Activated CD8-positive, alpha-beta memory T cell treated with anti-CD3 and anti-CD28 coated beads, Interleukin-2, amount 50 U/mL, for 1 hour (primary cell): Measurements from ENCODE around the gene OCIAD2.
"Not testable (repeated sequence)": the region's sequence is repeated elsewhere in the genome, so short reads cannot be mapped to it uniquely, and the experiment has no call there.

Experiments
- DNase-seq: peaks from one replicate; pipeline ENCODE4 v3.0.0-alpha.2; 2020; ENCODE audit errors: extremely low read depth

OCIAD2 gene

DNA sequence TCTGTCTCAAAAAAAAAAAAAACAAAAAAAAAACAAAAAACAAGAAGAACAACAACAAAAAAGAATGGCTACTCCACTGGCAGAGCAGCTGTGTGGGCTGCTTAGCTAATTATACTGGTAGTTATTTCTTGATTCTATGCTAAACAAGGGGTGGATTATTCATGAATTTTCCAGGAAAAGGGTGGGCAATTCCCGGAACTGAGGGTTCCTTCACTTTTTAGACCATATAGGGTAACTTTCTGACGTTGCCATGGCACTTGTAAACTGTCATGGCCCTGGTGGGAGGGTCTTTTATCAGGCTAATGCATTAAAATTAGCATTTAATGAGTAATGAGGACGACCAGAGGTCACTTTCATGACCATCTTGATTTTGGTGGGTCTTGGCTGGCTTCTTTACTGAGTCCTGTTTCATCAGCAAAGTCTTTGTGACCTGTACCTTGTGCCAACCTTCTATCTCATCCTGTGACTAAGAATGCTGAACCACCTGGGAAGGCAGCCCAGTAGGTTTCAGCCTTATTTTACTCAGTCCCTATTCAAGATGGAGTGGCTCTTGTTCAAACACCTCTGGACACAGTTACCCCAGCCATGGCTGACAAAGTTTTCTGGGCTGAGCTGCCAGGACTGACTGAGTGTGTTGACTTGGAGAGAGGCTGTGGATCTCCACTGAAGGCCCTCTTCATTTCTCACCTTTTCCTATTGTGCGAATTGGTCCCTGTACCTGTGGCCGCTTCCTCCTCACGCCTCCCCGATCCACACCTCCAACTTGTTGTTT is 1.3 kb upstream of the OCIAD2 start:
- no peak for DNase-seq

DNA sequence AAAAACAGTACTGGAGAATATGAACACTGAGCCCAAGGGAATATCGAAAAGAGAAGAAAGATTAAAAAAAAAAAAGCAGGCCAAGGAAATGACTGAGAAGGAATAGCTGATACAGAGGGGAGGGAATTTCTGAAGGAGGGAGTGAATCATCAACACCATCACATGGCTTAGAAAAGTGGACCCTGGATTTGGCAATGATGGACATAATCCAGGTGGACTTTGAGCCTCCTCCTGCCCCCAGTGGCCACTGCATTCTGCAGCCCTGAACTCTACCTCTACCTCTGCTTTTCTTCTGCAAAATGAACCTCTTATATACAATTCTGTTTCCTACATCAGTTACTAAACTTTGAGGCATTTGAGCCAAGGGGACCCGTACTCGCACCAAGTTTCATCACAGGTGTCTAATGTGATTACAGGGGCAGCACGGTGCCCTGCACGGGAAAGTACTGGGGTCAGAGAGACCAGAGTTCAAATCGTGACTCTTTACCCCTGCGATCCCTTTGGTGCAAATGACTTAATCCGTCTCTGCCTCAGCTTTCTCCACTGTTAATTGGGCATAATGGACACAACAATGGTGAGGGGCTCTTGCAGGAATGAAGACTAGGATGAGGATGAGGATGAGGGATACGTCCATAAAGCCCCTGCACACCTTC is 1.1 kb downstream of the OCIAD2 start:
- DNase-seq = no peak

GRCh38 chr4:48904541-48905142 is 1.9 kb downstream of the OCIAD2 start:
- DNase-seq = no peak

- no peak for DNase-seq
Observed at GRCh38 chr4:48904101-48904500, 2.5 kb downstream of the OCIAD2 start.

- no peak for DNase-seq
Observed at GRCh38 chr4:48902266-48902665, 4.3 kb downstream of the OCIAD2 start.

- DNase-seq = no peak
Observed at GRCh38 chr4:48901196-48901595, 5.4 kb downstream of the OCIAD2 start.

- DNase-seq = no peak
Observed at GRCh38 chr4:48899950-48900349, 6.6 kb downstream of the OCIAD2 start.

GRCh38 chr4:48899432-48899749 is 7.2 kb downstream of the OCIAD2 start:
- no peak for DNase-seq

- DNase-seq = no peak
Observed at GRCh38 chr4:48898733-48899431, 7.7 kb downstream of the OCIAD2 start.

GRCh38 chr4:48896845-48897244 is 9.7 kb downstream of the OCIAD2 start:
- DNase-seq = no peak

DNA sequence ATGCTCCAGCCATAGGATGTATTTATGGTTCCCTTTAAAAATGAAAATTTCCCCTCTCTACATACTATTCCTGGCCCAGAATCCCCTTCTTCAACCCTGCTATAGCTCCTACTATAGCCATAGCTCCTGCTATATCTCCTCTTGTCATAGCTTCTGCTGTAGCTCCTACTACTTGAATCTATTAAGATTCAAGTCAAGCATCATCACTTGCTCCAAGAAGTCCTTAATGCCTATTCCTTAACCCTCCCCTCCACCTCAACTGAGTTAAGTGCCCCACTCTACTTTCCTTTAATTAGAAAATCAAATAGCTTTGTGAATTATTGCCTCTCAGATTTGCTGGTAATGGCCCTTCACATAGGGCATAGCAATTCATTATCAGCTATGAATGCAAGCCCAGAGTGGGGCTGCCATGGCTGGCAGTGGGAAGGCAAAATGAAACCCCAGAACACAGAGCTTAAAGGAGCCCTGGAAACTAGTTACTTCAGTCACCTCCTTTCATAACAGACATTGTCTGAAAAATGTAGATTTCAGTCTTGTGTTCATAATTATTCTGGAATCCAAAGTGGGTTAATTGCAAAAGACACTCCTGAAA is 15.4 kb downstream of the OCIAD2 start:
- no peak for DNase-seq

GRCh38 chr4:48889750-48890149 is 16.8 kb downstream of the OCIAD2 start:
- not testable (repeated sequence) for DNase-seq

DNA sequence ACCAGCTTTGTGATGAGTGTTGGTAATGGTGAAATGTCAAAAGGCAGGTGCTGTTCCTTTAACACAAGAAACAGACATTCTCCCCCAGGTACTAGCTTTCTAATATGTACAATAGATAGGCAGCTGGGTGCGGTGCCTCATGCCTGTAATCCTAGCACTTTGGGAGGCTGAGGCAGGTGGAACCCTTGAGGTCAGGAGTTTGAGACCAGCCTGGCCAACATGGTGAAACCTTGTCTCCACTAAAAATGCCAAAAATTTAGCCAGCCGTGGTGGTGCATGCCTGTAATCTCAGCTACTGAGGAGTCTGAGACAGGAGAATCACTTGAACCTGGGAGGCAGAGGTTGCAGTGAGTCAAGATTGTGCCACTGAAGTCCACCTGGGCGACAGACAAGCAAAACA is 24.9 kb downstream of the OCIAD2 start:
- not testable (repeated sequence) for DNase-seq

GRCh38 chr4:48879561-48880442 is 26.8 kb downstream of the OCIAD2 start:
- DNase-seq = no peak

- DNase-seq = no peak
Observed at GRCh38 chr4:48877827-48878535, 28.6 kb downstream of the OCIAD2 start.

GRCh38 chr4:48864696-48865095 is 41.9 kb downstream of the OCIAD2 start:
- not testable (repeated sequence) for DNase-seq

DNA sequence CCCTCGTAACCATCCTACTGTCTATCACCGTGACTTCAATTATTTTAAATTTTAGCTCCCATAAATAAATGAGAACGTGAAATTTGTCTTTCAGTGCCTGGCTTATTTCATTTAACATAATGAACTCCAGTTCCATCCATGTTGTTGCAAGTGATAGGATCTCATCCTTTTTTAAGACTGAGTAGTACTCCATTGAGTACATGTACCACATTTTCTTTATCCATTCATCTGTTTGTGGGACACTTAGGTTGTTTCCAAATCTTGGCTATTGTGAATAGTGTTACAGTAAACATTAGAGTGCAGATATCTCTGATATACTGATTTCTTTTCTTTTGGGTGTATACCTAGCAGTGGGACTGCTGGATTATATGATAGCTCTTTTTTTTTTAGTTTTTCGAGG is 42.8 kb downstream of the OCIAD2 start:
- DNase-seq = no peak

DNA sequence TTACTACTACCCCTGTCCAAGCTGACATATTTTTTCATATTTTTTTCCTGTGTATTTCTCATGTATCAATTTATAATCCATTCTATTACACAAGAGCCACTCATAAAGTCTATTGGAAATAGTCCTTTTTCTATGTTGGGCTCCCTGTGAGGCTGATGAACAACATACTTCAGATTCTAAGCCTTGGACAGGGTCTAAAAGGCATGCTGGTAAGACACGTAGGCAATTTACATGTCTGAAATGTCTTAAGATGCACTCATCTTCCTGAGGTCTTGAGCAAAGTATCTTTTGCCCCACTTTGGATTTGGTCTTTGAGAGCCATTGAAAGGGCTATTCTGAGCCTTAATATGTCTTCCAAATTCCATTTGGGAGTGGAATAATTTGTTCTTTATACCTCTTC is 43.9 kb downstream of the OCIAD2 start:
- no peak for DNase-seq

GRCh38 chr4:48862038-48862437 is 44.5 kb downstream of the OCIAD2 start:
- DNase-seq = no peak

DNA sequence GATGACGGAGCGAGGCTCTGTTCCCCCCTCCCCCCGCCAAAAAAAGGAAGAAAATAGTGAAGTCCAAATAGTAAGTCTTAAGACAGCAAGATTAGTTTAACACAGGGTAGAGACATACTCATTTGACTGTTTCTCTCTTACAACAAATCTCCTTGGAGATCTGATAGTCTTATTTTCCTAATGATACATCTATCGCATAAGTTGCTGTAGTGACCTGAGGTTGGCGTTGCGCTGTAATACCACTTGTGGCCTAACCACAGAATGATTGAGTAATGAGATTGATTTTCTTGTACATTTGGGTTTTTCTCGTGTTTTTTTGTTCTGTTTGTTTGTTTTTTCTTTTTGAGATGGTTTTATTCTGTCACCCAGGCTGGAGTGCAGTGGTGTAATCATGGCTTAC is 48.4 kb downstream of the OCIAD2 start:
- no peak for DNase-seq

GRCh38 chr4:48854982-48855381 is 51.6 kb downstream of the OCIAD2 start:
- DNase-seq = no peak
